Stimulated activated CD4-positive, alpha-beta T cell treated with anti-CD3 and anti-CD28 coated beads, Interleukin-2, amount 100 ng/mL, for 4 hours (primary cell): Measurements from ENCODE around the gene TXN.

Experiments
- DNase-seq: peaks from one replicate; pipeline ENCODE4 v3.0.0-alpha.2; 2020; ENCODE audit warnings: low read depth

The TXN gene

DNA sequence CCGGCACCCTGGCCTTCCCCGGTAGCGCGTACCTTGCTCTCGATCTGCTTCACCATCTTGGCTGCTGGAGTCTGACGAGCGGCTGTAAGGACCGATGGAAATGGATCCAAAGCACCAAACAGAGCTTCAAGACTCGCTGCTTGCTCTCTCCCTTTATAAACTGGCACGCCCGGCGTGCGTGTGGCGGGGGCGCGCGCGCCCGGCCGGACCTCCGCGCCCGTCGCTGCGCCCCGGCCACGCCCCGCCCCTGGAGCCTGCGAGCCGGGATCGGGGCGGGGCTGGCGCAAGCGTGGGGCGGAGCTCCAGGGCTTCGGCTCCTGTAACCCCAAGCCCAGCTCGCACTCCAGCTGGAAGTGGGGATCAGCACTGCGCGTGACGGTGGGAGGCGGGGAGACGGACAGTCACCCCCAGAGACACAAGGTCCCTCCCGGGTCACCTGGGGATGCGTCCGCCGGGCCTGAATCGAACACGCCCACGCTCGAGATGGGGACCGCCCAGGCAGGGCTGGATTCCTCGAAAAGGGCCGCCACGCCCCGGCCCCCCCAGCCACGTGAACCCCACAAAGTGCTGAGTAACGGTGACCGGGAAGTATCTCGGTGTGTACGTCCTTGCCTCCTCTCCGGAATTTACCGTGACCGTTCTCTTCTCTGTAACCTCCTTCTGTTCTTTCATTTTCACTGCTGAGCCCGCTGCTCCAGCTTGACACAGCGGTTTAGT lies at the start of gene TXN:
TXN (minus strand) TSS at position 128 of the 717 bp plus-strand sequence; CDS start at position 56, 72 bp downstream.
- DNase-seq: peak; percentile 83

- no peak for DNase-seq
These were observed 46.8 kb upstream of the TXN start for GRCh38 chr9:110303133-110303532.

- no peak for DNase-seq
These were observed 41.8 kb upstream of the TXN start for GRCh38 chr9:110298043-110298605.

DNA sequence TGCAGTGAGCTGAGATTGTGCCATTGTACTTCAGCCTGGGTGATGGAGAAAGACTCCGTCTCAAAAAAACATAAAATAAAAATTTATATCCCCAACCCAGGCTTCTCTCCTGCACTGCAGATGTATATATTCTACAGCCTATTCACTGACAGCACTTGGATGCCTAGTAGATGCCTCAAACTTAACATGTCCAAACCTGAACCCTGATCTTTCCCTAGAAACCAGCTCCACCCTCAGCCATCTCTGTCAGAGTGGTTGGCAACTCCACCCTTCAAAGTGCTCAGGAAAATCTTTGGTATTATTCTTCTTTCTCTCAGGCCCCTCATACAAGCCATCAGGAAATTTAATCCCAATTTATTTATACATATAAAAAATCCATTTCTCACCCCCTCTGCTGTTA lies 36.9 kb upstream of the TXN start:
- DNase-seq: no peak

GRCh38 chr9:110291921-110292557 lies 35.7 kb upstream of the TXN start:
- DNase-seq: no peak

- no peak for DNase-seq
These were observed 33.7 kb upstream of the TXN start for GRCh38 chr9:110290001-110290400.

DNA sequence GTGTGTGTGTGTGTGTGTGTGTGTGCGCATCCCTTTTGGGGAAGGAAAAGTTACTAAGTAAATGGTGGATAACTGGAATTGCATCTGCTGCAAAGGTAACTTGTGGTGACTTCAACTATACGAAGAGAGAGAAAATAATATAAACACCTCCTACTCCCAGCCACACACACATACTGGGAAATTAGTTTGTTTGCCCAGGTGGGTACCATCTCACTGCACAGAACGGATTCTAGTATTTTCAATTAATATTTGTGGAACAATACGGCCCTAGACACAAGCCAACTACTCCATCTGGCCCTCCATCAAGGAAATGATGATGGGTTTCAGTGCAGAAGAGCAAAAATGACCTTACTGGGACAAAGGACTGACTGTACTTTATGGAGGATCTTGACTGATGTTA lies 32.2 kb upstream of the TXN start:
- no peak for DNase-seq

- DNase-seq: no peak
These were observed 31.0 kb upstream of the TXN start for GRCh38 chr9:110287289-110287680.

- DNase-seq: no peak
These were observed 28.0 kb upstream of the TXN start for GRCh38 chr9:110284211-110284844.

DNA sequence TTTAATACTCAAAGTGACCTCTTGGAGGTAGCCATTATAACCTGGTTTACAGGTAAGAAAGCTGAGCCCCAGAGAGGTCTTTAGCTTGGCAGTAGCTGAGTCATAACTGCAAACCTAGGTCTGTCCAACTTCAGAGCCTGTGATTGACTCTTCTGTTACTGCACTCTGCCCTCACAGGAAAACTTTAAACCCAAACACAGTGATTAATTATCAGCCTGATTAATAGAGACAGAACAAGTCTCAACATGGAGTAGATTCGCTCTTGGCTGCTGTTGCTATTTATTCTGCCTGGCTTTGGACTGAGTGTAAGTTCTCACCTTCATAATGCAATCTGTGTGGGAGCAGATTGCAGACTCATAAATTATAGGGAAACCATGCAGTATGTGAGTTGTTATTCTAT lies 27.4 kb upstream of the TXN start:
- no peak for DNase-seq

- DNase-seq: no peak
These were observed 26.4 kb upstream of the TXN start for GRCh38 chr9:110282739-110283081.

DNA sequence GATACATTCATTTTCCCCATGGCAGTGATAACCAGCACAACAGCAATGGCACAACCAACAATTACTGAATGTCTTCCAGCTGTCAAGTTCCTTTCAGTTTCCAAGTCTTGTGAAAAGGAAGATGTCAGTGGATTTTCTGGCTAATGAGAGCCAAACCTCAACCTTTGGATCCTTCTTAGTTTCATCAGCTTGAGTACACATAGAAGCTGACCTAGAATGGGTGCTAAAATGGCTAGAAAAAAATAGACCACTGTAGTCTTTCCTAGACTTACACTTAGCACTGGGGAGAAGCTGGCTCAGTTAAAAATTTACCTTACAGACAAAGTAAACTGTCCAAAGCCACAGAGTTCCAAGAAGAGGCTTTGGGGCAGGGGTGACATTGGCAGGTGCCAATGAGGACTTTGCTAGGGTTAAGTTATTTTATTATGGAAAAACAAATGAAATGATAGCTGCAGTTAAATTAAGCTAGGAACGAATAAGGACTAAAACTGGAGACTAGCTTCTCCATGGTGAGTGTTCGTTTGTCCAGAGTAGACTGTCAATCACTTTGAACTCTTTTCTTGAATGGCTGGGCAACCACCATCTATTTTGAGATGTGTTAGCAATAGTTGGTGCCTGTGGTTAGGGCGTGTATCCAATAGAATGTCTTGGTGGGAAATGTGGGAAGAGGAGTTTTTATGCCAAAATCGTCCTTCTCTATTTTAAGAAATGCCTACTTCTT lies 25.9 kb upstream of the TXN start:
- DNase-seq: no peak

GRCh38 chr9:110278080-110278707 lies 21.9 kb upstream of the TXN start:
- no peak for DNase-seq

DNA sequence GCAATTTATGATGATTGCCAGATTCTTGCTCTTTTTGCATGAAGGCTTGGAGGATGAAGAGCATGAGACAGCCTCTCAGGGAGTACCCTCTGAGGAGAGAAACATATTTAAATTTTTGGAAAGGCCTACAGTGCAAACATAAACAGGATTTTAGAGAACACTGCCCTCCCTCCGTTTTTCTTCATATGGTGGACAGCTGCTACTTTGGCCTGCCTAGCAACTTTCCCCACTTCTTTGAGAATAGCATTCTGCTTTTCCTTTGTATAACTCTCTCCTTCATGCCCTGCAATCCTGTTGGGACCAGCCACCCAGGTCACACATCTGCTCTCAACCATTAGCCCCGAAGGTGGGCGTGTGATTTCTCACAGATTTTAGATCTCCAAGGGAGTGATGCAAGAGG lies 20.5 kb upstream of the TXN start:
- no peak for DNase-seq

DNA sequence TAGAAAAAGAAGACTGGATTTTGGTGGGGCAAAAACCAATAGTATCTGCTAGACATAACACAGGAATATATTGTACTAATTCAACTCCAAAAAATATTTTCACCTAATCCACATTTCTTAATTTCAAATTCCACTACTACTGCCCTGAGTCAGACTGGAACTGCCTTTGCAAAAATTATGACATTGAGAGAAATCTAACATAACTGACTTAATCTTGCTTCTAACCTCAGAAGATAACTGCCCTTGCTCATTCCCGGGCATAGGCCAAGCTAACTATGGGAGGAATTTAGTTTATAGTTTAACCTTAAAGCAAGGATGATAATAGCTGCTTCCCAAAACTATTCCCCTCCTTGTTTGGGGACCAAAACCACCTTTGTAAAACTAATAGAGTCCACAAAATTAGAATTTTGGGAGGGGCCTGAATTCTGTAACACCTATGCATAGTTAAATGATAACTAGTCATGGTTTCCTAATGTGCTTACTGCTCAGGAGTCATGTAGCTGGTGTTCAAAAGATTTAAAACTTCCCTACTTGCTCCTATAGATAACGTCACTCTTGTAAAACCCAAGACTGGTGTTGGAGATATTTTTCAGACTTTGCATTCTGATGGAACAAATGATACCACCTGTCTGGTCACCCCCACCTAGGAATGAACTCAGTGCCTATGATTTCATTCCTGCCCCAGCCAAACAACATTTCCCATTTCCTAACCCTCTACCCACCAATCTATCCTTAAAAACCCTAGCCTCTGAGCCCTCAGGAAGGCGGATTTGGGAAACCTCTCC lies 14.1 kb upstream of the TXN start:
- DNase-seq: no peak

GRCh38 chr9:110266795-110267194 lies 10.5 kb upstream of the TXN start:
- no peak for DNase-seq

GRCh38 chr9:110261632-110262031 lies 5.3 kb upstream of the TXN start:
- DNase-seq: no peak

- DNase-seq: no peak
These were observed 4.6 kb upstream of the TXN start for GRCh38 chr9:110260911-110261310.

DNA sequence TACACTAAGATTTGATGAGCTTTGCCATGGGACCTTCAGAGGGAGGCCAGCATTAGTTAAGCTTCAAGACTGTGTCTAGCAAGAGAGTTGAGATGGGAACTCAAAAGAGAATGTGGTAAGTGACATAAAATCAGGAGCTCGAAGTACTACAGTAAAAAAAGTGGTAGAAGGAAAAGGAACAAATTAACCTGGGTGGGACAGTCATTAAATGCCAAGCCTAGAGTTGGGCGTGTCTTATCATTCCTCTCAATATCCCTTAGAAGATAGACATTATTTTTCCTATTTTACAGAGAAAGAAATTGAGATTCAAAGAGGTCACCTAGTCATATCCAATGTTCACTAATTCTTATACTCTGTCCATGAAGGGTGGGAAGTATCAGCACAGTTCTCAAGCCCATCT lies 3.3 kb upstream of the TXN start:
- DNase-seq: no peak

DNA sequence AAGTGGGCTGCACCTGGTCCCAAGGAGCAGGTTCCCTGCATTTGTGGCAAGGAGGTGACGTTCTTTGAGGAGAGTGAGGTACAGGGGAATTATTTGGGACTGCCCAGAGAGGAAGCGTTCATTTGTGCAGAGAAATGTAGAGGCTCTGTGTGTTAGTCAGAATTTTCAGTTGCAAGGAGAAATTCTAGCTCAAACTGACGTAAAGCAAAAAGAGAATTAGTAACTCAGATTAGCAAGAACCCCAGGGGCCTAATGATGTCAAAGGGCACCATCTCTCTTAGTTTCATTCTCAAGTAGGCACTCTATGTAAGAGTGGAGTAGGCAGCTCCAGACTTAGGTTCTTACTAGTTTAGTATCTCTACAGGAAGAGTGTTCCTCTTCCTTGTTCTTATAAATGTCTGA lies 2.4 kb upstream of the TXN start:
- no peak for DNase-seq

- no peak for DNase-seq
These were observed 1.6 kb upstream of the TXN start for GRCh38 chr9:110257956-110258355.
